Trophoblast cell (in vitro differentiated cells and primary cell): ENCODE data around the gene SDHB.

ENCODE experiments used
- DNase-seq, 2 donors: peaks; one replicate each; pipeline ENCODE4 v3.0.0-alpha.2; 2016
- H2AFZ ChIP-seq: 2 replicates; pipeline ENCODE4 v1.6.1; 2013; ENCODE audit warnings: low read length, moderate library complexity, mild to moderate bottlenecking; ENCODE audit not compliant: insufficient read depth, poor library complexity
- H2AK5ac ChIP-seq: 2 replicates; pipeline ENCODE4 v1.6.1; 2013; ENCODE audit warnings: mild to moderate bottlenecking, low read length
- H2BK120ac ChIP-seq: 2 replicates; pipeline ENCODE4 v1.6.1; 2013; ENCODE audit warnings: low read length, mild to moderate bottlenecking, moderate library complexity; ENCODE audit not compliant: insufficient read depth, poor library complexity
- H2BK12ac ChIP-seq: 2 replicates; pipeline ENCODE4 v1.6.1; 2013; ENCODE audit warnings: mild to moderate bottlenecking, low read length, moderate library complexity
- H2BK5ac ChIP-seq: 2 replicates; pipeline ENCODE4 v1.6.1; 2013; ENCODE audit warnings: low read length, low read depth, moderate library complexity, mild to moderate bottlenecking; ENCODE audit not compliant: poor library complexity
- H3K14ac ChIP-seq: 2 replicates; pipeline ENCODE4 v1.6.1; 2013; ENCODE audit warnings: mild to moderate bottlenecking, low read length
- H3K18ac ChIP-seq: 2 replicates; pipeline ENCODE4 v1.6.1; 2013; ENCODE audit warnings: mild to moderate bottlenecking, low read length
- H3K23ac ChIP-seq: 2 replicates; pipeline ENCODE4 v1.6.1; 2013; ENCODE audit warnings: low read length
- H3K27ac ChIP-seq: 2 replicates; pipeline ENCODE4 v1.5.1; 2013; ENCODE audit warnings: low read depth, mild to moderate bottlenecking, inconsistent platforms, low read length, moderate library complexity
- H3K27me3 ChIP-seq: 2 replicates; pipeline ENCODE4 v1.6.1; 2013; ENCODE audit warnings: inconsistent platforms, mild to moderate bottlenecking, low read length, moderate library complexity; ENCODE audit not compliant: insufficient read depth
- H3K36me3 ChIP-seq, 2 experiments: 1 replicate in 1 of 2; 2 replicates in 1 of 2; pipeline ENCODE4 v1.6.1; 2013; ENCODE audit warnings: low read length in 2 of 2, mild to moderate bottlenecking in 2 of 2, moderate library complexity in 1 of 2; ENCODE audit not compliant: insufficient read depth in 2 of 2, control insufficient read depth in 1 of 2
- H3K4ac ChIP-seq: 2 replicates; pipeline ENCODE4 v1.6.1; 2013; ENCODE audit warnings: low read depth, mild to moderate bottlenecking, low read length, moderate library complexity
- H3K4me1 ChIP-seq, 2 experiments: 1 replicate in 1 of 2; 2 replicates in 1 of 2; pipeline ENCODE4 v1.6.1; 2013; ENCODE audit warnings: low read length in 2 of 2, mild to moderate bottlenecking in 2 of 2, moderate library complexity in 1 of 2; ENCODE audit not compliant: insufficient read depth in 2 of 2, control insufficient read depth in 1 of 2
- H3K4me2 ChIP-seq: 2 replicates; pipeline ENCODE4 v1.6.1; 2013; ENCODE audit warnings: inconsistent platforms, mild to moderate bottlenecking, low read length, moderate library complexity
- H3K4me3 ChIP-seq: 2 replicates; pipeline ENCODE4 v1.5.1; 2013; ENCODE audit warnings: mild to moderate bottlenecking, low read depth, low read length, inconsistent platforms
- H3K79me1 ChIP-seq: one replicate; pipeline ENCODE4 v1.6.1; 2013; ENCODE audit warnings: low read length
- H3K79me2 ChIP-seq: 2 replicates; pipeline ENCODE4 v1.6.1; 2013; ENCODE audit warnings: low read length, mild to moderate bottlenecking; ENCODE audit not compliant: control insufficient read depth, insufficient read depth, poor library complexity
- H3K9ac ChIP-seq: 2 replicates; pipeline ENCODE4 v1.6.1; 2013; ENCODE audit warnings: mild to moderate bottlenecking, low read length
- H3K9me3 ChIP-seq: 2 replicates; pipeline ENCODE4 v1.6.1; 2013; ENCODE audit warnings: low read depth, mild to moderate bottlenecking, control low read depth, inconsistent platforms, low read length; ENCODE audit not compliant: insufficient read depth
- H4K12ac ChIP-seq: 2 replicates; pipeline ENCODE4 v1.6.1; 2013; ENCODE audit warnings: low read depth, mild to moderate bottlenecking, low read length, moderate library complexity
- H4K8ac ChIP-seq: 2 replicates; pipeline ENCODE4 v1.6.1; 2013; ENCODE audit warnings: low read depth, mild to moderate bottlenecking, low read length, moderate library complexity
- H4K91ac ChIP-seq: one replicate; pipeline ENCODE4 v1.6.1; 2013; ENCODE audit warnings: low read depth, mild to moderate bottlenecking, low read length, moderate library complexity
- WGBS: extraction: QIAGEN DNeasy Blood & Tissue Kit; methylation state at CpG from one replicate; pipeline ENCODE4 v1.1.7; 2013; ENCODE audit warnings: missing lambda C conversion rate; ENCODE audit not compliant: insufficient read length, insufficient coverage; ENCODE audit errors: extremely low coverage; 5-methylcytosine and 5-hydroxymethylcytosine counted together

SDHB gene

GRCh38 chr1:17040135-17040534 is 13.7 kb downstream of the SDHB start:
- no peak overlapping the region for H3K23ac ChIP-seq
- no peak overlapping the region for H2AK5ac ChIP-seq
- H3K27me3 ChIP-seq, result no peaks in the 10 kb centered on the region
- H4K12ac ChIP-seq, result no peak overlapping the region
- no peak for DNase-seq
- no peaks in the 10 kb centered on the region for H3K9me3 ChIP-seq
- H3K27ac ChIP-seq, result no peak overlapping the region
- H2BK5ac ChIP-seq, result no peak overlapping the region
- H3K4me3 ChIP-seq, result no peak overlapping the region
- H3K9ac ChIP-seq, result no peak overlapping the region
- no CpG with 5 or more reads among the region's 1 CpG for WGBS
- no peak overlapping the region for H4K91ac ChIP-seq
- no peak overlapping the region for H3K4me2 ChIP-seq
- H3K14ac ChIP-seq, result no peak overlapping the region
- H3K79me1 ChIP-seq, result no peaks in the 10 kb centered on the region
- H3K18ac ChIP-seq, result no peak overlapping the region
- H3K36me3 ChIP-seq, result peaks cover 25 to 30% of the 10 kb centered on the region in 2 experiments
- H3K4ac ChIP-seq, result no peak overlapping the region
- no peak overlapping the region for H2AFZ ChIP-seq
- no peak overlapping the region for H4K8ac ChIP-seq
- H3K79me2 ChIP-seq, result no peaks in the 10 kb centered on the region
- no peak overlapping the region for H2BK120ac ChIP-seq
- no peak overlapping the region for H2BK12ac ChIP-seq
- H3K4me1 ChIP-seq, result no peaks in the 10 kb centered on the region

DNA sequence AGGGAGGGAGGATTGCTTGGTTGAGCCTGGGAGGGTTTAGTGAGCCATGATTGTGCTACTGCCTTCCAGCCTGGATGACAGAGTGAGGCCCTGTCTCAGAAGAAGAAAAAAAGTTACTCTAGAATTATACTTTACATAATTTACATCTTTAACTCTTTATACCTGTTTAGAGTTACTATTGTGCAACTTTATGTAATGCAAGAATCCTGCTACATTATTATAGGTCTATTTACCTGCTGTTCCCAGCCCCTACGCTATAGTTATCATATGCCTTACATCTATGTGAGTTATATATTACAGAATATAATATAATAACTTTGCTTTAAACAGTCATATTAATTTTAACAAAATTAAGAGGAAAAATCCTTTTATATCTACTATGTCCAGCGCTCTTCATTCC is 14.3 kb downstream of the SDHB start:
- Histone ChIP-seq H2AK5ac (no peak overlapping the region), H3K79me2 (no peaks in the 10 kb centered on the region), H3K4me1 (no peaks in the 10 kb centered on the region), H3K79me1 (no peaks in the 10 kb centered on the region), H2AFZ (no peak overlapping the region), H2BK5ac (no peak overlapping the region), H3K27me3 (no peaks in the 10 kb centered on the region), H4K12ac (no peak overlapping the region), H3K9me3 (no peaks in the 10 kb centered on the region), H3K9ac (no peak overlapping the region), H3K23ac (no peak overlapping the region), H4K91ac (no peak overlapping the region), H3K4me2 (no peak overlapping the region), H2BK12ac (no peak overlapping the region), H4K8ac (no peak overlapping the region), H2BK120ac (no peak overlapping the region), H3K27ac (no peak overlapping the region), H3K36me3 (peaks cover 24 to 30% of the 10 kb centered on the region in 2 experiments), H3K4me3 (no peak overlapping the region), H3K18ac (no peak overlapping the region), H3K14ac (no peak overlapping the region), H3K4ac (no peak overlapping the region)
- no peak for DNase-seq
- no CpG with 5 or more reads among the region's 2 CpGs for WGBS

GRCh38 chr1:17033481-17033880 is 20.4 kb downstream of the SDHB start:
- Histone ChIP-seq H3K27me3 (no peaks in the 10 kb centered on the region), H3K9me3 (peaks cover 2% of the 10 kb centered on the region), H2BK12ac (no peak overlapping the region), H4K12ac (no peak overlapping the region), H3K27ac (no peak overlapping the region), H2BK120ac (no peak overlapping the region), H3K79me1 (no peaks in the 10 kb centered on the region), H4K91ac (no peak overlapping the region), H3K4ac (no peak overlapping the region), H2AFZ (no peak overlapping the region), H3K18ac (no peak overlapping the region), H3K36me3 (peaks cover 19 to 31% of the 10 kb centered on the region in 2 experiments), H4K8ac (no peak overlapping the region), H3K9ac (no peak overlapping the region), H3K23ac (no peak overlapping the region), H3K4me1 (no peaks in the 10 kb centered on the region), H2AK5ac (no peak overlapping the region), H3K14ac (no peak overlapping the region), H3K4me2 (no peak overlapping the region), H2BK5ac (no peak overlapping the region), H3K79me2 (no peaks in the 10 kb centered on the region), H3K4me3 (no peak overlapping the region)
- WGBS, result no CpG with 5 or more reads among the region's 4 CpGs
- no peak for DNase-seq

- no peak overlapping the region for H2BK12ac ChIP-seq
- H2BK5ac ChIP-seq, result no peak overlapping the region
- H4K12ac ChIP-seq, result no peak overlapping the region
- H3K4me2 ChIP-seq, result no peak overlapping the region
- peaks cover 2% of the 10 kb centered on the region for H3K9me3 ChIP-seq
- no peaks in the 10 kb centered on the region for H3K79me2 ChIP-seq
- H2AFZ ChIP-seq, result no peak overlapping the region
- no peak overlapping the region for H2AK5ac ChIP-seq
- H3K4me1 ChIP-seq, result no peaks in the 10 kb centered on the region
- H2BK120ac ChIP-seq, result no peak overlapping the region
- no peaks in the 10 kb centered on the region for H3K79me1 ChIP-seq
- H3K18ac ChIP-seq, result no peak overlapping the region
- H3K4ac ChIP-seq, result no peak overlapping the region
- WGBS, result no CpG with 5 or more reads among the region's 3 CpGs
- DNase-seq, result no peak
- H4K8ac ChIP-seq, result no peak overlapping the region
- no peaks in the 10 kb centered on the region for H3K27me3 ChIP-seq
- H3K4me3 ChIP-seq, result peak overlapping the region; percentile 26
- H3K36me3 ChIP-seq, result peaks cover 19 to 36% of the 10 kb centered on the region in 2 experiments
- H3K14ac ChIP-seq, result no peak overlapping the region
- no peak overlapping the region for H4K91ac ChIP-seq
- no peak overlapping the region for H3K23ac ChIP-seq
- no peak overlapping the region for H3K9ac ChIP-seq
- H3K27ac ChIP-seq, result no peak overlapping the region
These were observed 21.1 kb downstream of the SDHB start for GRCh38 chr1:17032741-17033140.
